Measurements from ENCODE around the gene PPWD1.

GRCh38 chr5:65588694-65589093, 25.6 kb downstream of the PPWD1 start:
- TF ChIP-seq CTCF (tag by site-specific recombination; IDR thresholded peaks at IDR 0.05) (no peak), ZNF398 (tag by site-specific recombination; IDR thresholded peaks at IDR 0.05) (no peak), KLF8 (tag by site-specific recombination; IDR thresholded peaks at IDR 0.05) (no peak), ZBTB21 (tag by site-specific recombination; IDR thresholded peaks at IDR 0.05) (no peak), SALL2 (tag by site-specific recombination; IDR thresholded peaks at IDR 0.05; ENCODE audit: borderline replicate concordance) (no peak), ZNF221 (tag by site-specific recombination; IDR thresholded peaks at IDR 0.05; ENCODE audit: borderline replicate concordance) (no peak), RBAK (tag by site-specific recombination; IDR thresholded peaks at IDR 0.05) (no peak), GFI1B (tag by site-specific recombination; IDR thresholded peaks at IDR 0.05) (no peak), ZNF624 (tag by site-specific recombination; IDR thresholded peaks at IDR 0.05) (no peak), KLF16 (tag by site-specific recombination; IDR thresholded peaks at IDR 0.05) (no peak), ZNF639 (tag by site-specific recombination; IDR thresholded peaks at IDR 0.05) (no peak), ZNF837 (tag by site-specific recombination; IDR thresholded peaks at IDR 0.05) (no peak)
- TF ChIP-seq, protein P1, sequence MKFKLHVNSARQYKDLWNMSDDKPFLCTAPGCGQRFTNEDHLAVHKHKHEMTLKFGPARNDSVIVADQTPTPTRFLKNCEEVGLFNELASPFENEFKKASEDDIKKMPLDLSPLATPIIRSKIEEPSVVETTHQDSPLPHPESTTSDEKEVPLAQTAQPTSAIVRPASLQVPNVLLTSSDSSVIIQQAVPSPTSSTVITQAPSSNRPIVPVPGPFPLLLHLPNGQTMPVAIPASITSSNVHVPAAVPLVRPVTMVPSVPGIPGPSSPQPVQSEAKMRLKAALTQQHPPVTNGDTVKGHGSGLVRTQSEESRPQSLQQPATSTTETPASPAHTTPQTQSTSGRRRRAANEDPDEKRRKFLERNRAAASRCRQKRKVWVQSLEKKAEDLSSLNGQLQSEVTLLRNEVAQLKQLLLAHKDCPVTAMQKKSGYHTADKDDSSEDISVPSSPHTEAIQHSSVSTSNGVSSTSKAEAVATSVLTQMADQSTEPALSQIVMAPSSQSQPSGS (tag by site-specific recombination; IDR thresholded peaks at IDR 0.05; ENCODE audit: low read depth) = no peak
- TF ChIP-seq, protein P2, sequence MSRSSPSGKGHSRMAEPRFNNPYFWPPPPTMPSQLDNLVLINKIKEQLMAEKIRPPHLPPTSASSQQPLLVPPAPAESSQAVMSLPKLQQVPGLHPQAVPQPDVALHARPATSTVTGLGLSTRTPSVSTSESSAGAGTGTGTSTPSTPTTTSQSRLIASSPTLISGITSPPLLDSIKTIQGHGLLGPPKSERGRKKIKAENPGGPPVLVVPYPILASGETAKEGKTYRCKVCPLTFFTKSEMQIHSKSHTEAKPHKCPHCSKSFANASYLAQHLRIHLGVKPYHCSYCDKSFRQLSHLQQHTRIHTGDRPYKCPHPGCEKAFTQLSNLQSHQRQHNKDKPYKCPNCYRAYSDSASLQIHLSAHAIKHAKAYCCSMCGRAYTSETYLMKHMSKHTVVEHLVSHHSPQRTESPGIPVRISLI (tag by site-specific recombination; IDR thresholded peaks at IDR 0.05) = no peak

Data from HEK293 (cell line).